GM18511 (cell line): ENCODE results near the gene AOPEP.

Experiments
- ATAC-seq: cut with Tn5 transposase; IDR thresholded peaks from one replicate; pipeline ENCODE4 v1.9.1; 2021; ENCODE audit warnings: mild to moderate bottlenecking, moderate library complexity; ENCODE audit not compliant: unreplicated experiment

Gene AOPEP

GRCh38 chr9:95124582-95125367, 398.3 kb downstream of the AOPEP start:
- no peak for ATAC-seq

GRCh38 chr9:95125652-95126051, 399.2 kb downstream of the AOPEP start:
- ATAC-seq = no peak

- ATAC-seq = no peak
Measured at GRCh38 chr9:95126739-95127138, 400.2 kb downstream of the AOPEP start.

GRCh38 chr9:95127249-95128176, 401.0 kb downstream of the AOPEP start:
- ATAC-seq = peak; percentile 52

- ATAC-seq = no peak
Measured at GRCh38 chr9:95128177-95128524, 401.7 kb downstream of the AOPEP start.

GRCh38 chr9:95129476-95130291, 403.2 kb downstream of the AOPEP start:
- no peak for ATAC-seq

GRCh38 chr9:95130484-95130883, 404.0 kb downstream of the AOPEP start:
- no peak for ATAC-seq

- ATAC-seq = no peak
Measured at GRCh38 chr9:95131023-95131943, 404.8 kb downstream of the AOPEP start.

GRCh38 chr9:95132366-95133324, 406.1 kb downstream of the AOPEP start:
- no peak for ATAC-seq

GRCh38 chr9:95133325-95133705, 406.8 kb downstream of the AOPEP start:
- no peak for ATAC-seq

- no peak for ATAC-seq
Measured at GRCh38 chr9:95134457-95134881, 408.0 kb downstream of the AOPEP start.

- no peak for ATAC-seq
Measured at GRCh38 chr9:95135756-95136155, 409.3 kb downstream of the AOPEP start.
